Uterus (tissue), 2 donors: ENCODE data around the gene PARD3.

Experiments
- POLR2A ChIP-seq, 2 donors: fragments of 450-650 bp; IDR thresholded peaks; one replicate each; pipeline ENCODE4 v1.6.1; 2016; ENCODE audit warnings: antibody characterized with exemption in 2 of 2, mild to moderate bottlenecking in 1 of 2, moderate library complexity in 1 of 2
- TF ChIP-seq, protein P1 (sequence below), 4 experiments: fragments of 200-600 bp in 2 of 4; fragments of 450-650 bp in 2 of 4; sonication (generic) in 2 of 4; IDR thresholded peaks; one replicate each; pipeline ENCODE4 v1.5.1; 2016 to 2019; ENCODE audit warnings: antibody characterized with exemption in 4 of 4, mild to moderate bottlenecking in 2 of 4, moderate library complexity in 1 of 4

DNA sequence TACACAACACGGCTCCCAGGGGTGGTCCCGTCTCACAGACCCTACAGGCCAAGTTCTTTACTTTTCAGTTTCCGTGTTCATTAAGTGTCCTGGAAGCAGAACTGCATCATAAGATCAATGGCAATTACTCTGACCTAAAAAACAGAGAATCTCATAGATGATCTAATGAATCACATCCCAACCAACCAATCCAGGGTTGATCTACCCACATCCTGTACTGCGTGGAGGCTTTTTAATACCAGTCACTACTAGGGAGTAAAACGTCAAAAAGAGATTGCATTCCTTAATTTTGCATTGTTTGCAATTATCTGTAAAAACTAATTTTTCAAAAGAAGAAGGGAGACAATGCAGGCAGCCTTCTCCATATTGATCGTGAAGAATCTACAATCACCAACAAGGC, 72.6 kb downstream of the PARD3 start:
- no peak for TF ChIP-seq POLR2A (IDR thresholded peaks at IDR 0.05)
- TF ChIP-seq, protein P1, sequence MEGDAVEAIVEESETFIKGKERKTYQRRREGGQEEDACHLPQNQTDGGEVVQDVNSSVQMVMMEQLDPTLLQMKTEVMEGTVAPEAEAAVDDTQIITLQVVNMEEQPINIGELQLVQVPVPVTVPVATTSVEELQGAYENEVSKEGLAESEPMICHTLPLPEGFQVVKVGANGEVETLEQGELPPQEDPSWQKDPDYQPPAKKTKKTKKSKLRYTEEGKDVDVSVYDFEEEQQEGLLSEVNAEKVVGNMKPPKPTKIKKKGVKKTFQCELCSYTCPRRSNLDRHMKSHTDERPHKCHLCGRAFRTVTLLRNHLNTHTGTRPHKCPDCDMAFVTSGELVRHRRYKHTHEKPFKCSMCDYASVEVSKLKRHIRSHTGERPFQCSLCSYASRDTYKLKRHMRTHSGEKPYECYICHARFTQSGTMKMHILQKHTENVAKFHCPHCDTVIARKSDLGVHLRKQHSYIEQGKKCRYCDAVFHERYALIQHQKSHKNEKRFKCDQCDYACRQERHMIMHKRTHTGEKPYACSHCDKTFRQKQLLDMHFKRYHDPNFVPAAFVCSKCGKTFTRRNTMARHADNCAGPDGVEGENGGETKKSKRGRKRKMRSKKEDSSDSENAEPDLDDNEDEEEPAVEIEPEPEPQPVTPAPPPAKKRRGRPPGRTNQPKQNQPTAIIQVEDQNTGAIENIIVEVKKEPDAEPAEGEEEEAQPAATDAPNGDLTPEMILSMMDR (IDR thresholded peaks at IDR 0.05), result no peak
